ENCODE measurements around the gene AFF3.

The AFF3 gene

DNA sequence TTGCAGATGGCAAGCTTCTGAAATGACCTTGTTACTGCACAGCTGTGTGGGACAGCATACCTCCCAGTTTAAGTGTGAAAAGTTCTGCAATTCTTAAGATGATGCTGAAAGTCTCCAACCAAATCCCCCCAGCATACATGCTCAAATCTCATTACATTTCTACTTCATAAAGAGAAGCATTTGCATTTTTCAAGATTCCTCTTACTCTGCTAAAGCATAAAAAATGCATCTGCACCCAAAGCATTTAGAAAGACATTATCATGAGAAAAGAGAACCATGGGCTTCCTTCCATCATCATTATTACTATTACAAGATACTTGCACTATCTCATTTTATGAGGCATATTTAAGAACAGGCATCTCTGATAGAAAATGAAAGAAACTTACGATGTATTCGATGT is 415.7 kb downstream of the AFF3 start:
- DNase-seq = no peak

DNA sequence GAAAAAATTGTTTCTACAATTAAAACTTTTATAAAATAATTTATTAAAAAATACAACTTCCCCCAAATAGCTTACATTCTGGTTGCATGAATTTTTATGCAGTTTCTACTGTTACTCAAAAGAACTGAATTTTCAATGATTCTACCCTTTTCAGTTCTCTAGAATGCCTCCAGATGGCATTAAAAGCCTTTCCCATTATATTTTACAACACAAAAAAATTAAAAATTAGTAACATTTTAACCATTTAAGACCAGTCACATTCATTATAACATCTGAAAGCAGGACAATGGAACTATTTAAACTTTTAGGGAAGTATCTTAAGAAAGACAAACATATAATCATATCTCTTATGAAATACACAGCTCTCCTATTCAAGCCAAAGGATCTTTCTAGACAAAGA is 416.6 kb downstream of the AFF3 start:
- DNase-seq = no peak

DNA sequence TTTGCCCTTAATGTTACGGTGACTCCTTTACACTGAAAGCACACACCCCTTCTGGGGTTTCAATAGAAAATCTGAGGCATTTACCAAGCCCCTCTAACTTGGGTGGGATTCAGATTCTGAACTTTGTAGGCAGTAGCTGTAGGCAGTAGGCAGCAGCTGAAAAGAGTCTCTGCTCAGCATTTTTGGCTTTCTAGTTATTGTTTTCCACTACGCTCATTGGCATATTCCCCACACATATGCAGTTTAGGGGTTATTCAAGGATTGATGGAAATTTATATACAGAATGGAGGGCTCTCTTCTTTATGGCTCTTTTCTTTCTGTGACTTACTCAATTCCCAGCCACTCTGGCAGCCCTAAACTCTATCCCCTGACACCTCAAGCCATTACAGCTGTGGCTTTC is 419.9 kb downstream of the AFF3 start:
- no peak for DNase-seq

GRCh38 chr2:99719102-99719501 is 423.3 kb downstream of the AFF3 start:
- no peak for DNase-seq

DNA sequence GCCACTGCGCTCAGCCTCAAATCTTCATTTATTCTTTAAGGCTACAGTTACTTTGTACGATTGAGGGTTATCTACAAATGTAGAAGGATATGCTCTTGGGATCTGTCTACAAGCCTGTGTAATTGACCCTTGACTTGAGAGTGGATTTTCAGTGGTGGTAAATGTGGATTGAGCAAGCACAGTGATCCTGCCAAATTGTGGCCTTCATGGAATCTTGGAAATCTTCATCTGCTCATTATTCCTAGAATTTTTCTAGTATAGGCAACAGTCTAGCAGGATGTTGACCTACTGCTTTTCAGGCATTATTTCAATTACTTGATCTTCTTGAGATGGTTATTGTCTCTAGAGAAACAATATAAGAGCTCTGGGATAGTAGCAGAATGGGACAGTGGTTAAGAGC is 426.4 kb downstream of the AFF3 start:
- no peak for DNase-seq

- no peak for DNase-seq
Measured at GRCh38 chr2:99714349-99714748, 428.0 kb downstream of the AFF3 start.

DNA sequence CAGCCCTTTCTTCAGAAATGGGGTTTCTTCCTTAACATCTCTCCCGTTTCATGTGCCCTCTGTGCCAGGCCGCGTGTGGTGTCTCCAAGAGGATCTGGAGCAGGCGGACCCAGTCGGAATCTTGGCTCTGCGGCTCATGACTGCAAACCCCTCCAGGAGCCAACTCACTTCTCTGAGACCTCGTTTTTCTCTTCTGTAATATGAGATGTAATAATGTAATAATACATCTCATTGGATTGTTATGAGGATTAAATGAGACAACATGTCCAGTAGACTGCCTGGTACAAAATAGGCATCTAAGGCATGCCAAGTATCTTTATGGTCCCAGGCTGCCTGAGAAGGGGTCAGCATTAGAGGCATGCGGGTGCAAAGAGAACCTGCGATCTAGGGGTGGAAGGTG is 431.2 kb downstream of the AFF3 start:
- no peak for DNase-seq

DNA sequence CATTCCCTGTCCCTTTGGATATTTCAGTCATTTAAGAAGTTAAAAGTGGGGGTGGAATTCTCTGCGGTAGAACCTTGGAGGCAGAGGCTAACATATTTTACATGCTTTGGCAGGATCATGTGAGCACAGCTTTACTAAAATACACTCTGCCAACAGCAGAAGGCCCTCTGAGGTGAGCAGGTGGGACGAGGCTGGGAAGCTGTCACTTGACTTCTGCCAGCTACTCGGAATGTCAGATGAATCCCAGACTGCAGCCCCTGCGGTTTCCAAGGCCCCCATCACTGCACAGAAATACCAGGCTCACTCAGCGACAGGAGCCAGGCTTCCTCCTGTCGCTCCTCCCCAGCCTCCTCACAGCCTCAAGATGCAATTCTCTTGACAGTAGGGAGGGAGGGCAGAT is 431.7 kb downstream of the AFF3 start:
- DNase-seq = no peak

DNA sequence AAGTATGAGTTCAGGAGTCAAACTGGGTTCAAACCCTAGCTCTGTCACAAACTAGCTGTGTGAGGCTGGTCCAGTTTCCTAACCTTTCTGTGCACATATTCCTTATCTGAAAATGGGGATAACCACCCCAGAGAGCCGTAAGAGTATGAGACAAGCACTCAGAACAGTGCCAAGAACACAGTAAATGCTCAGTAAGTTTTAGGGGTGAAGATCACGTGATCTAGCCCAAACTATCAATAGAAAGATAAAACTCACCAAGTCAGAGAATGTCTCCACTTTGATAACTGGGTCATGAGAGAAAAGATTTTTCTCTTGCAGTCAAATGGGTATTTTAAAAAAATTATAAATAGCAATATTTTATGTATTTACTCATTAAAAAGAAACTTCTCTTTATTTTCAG is 433.2 kb downstream of the AFF3 start:
- DNase-seq = no peak

- no peak for DNase-seq
Measured at GRCh38 chr2:99708231-99708630, 434.2 kb downstream of the AFF3 start.

DNA sequence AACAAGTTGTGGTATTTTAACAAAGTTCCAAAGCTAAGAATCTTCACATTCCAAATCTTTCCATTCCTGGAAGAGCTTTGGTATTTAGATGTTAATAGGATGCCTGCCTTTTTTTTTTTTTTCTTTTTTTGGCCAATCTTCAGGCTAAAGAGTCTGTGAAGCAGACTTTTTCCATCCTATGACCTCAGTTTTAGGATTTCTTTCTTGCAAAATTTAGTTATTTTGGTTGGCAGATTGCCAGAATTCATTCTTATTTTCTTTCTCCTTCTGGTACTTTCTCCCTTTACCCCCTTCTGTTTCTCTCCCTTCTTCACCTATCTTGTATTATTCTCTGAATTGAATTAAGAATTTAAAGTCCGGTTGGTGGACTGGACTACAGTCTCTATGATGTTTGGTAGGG is 434.8 kb downstream of the AFF3 start:
- no peak for DNase-seq

- DNase-seq = no peak
Measured at GRCh38 chr2:99706735-99707134, 435.7 kb downstream of the AFF3 start.

DNA sequence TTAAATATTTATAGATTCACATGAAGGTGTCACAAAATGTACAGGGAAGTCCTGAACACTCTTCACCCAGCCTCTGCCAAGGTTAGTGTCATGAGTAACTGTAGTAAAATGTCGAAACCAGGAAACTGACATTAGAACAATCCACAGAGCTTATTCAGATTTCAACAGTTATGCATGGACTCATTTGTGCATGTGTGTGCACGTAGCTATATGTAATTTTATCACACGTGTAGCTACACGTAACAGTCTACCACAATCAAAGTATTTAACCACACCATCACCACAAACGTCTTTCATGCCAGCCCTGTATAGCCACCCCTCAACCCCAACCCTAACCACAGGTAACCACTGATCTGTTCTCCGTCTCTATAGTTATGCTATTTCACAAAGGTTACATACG is 440.9 kb downstream of the AFF3 start:
- DNase-seq = no peak

- DNase-seq = no peak
Measured at GRCh38 chr2:99700482-99701398, 441.6 kb downstream of the AFF3 start.

- DNase-seq = no peak
Measured at GRCh38 chr2:99698896-99699295, 443.5 kb downstream of the AFF3 start.

DNA sequence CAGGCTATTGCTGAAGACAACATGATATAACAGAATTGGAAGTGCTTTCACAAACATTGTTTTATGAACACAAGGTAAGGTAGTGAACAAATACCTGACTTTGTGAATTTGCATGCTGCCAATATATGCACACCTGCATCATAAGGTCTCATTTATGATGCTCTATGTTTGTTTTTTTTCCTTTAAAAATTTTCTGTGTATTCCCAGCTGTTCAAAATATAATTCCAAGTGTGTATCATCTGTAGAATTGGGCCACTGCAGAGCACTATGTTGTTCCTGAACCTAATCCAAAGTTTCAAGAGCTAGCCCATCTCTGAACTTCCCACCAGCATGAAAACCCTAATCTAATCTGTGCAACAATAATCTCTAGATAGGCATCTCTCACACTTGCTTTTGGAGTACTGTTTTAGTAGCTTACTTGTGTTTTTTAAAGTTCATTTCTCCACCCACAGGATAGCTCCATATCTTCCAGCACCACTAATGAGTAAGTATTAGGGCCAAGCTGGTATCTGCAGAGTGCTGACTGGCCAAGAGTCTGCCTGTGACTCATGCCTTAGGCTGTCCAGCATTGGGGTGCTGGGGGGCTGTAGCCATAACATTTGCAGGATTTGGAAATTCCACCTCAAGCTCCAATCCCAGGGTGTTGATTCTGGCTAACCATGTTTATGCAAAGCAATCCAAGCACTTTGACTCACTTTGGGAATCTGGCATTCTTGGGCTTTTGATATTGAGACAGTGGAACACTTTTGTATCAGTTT is 444.4 kb downstream of the AFF3 start:
- DNase-seq = no peak

DNA sequence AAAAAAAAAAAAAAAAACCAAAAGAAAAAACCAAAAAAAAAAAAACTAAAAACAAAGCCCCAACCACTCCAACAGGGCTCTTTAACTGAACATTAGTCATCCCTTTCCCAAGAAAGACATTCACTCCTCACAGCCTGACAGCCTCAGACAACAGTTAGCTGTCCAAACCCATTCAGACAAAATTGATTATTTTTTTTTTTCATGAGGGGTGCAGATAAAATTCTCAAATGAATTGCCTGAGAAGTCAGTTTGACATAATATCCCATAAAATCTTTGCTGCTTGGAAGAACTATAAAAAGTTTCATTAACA is 446.5 kb downstream of the AFF3 start:
- DNase-seq = no peak

DNA sequence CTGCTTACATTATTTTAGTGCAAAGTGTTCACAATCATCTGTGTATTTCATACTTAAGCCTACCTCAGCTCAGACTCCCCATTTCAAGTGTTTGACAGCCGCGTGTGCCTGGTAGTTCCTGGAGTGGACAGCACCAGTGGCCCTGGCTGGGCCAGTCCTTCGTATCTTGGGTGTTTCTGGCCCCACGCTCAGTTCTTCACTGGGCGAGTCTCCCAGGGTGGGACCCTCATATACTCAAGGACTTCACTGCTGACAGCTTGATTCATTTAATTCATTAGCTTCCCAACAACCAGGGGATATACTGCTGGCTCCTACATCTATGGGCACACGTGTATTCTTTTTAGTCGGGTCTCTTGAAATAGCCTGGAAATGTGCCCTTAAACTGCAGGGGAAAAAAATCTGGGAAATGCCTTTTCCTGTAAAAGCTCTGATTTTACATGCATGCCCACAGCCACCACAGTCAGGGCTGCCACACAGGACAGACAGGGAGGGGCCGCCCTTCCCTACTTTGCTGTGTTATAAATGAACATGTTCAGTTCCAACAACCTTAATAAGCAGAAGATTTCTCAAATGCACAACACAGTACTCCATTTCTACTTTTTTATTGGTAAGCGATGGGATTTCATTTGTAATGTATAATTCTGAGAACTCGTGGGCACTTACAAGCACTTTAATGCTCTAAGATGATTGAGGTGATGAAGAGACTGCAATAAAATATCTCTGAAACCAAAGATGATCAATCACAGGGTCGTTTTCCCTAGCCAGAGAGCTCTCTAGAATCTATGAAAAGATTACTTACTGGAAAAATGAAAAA is 447.1 kb downstream of the AFF3 start:
- DNase-seq = no peak

- no peak for DNase-seq
Measured at GRCh38 chr2:99694331-99694730, 448.1 kb downstream of the AFF3 start.

DNA sequence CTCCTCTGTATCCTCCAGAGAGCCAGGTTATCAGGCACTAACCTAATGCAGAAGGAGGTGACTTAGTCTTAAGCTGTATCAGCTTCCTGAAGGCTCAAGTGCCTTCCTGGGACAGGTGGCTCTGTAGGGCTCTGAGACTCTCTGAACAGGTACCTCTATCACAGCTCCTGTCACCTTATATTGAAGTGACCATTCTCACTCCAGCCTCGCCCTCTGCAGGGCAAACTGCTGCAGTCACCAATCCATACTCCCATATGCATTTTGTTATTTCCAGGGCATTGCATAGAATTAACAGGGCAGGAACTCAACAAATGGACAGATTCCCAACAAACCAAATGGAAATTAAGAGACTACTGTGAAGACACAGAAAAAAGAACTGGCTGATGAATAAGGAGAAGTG is 449.6 kb downstream of the AFF3 start:
- DNase-seq = no peak

GRCh38 chr2:99691926-99692325 is 450.5 kb downstream of the AFF3 start:
- no peak for DNase-seq

- DNase-seq = no peak
Measured at GRCh38 chr2:99689145-99689742, 453.1 kb downstream of the AFF3 start.

DNA sequence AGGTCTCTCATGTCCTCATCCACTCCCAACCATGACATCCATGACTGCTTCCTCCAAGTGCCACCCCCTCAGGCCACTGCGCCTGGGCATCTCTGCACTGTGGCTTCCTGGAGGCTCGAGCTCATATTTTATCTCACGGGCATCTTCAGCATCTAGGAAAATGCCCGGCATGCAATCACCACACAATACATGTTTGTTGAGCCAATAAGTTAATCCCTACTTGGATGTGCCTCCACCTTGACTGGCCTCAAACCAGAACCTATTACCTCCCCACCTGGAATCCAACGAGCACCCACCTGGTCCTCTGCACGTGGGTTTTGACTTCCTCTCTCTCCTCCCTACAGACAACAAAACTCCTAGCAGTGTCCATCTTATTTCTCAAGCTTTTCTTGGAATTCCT is 453.7 kb downstream of the AFF3 start:
- no peak for DNase-seq

All from SHP77 (cell line).